ENCODE measurements around the gene ZNF511.
A peak's percentile ranks its signal among the peaks of the same experiment; 100 is the strongest.

Gene ZNF511

GRCh38 chr10:133292919-133293809 is 15.6 kb upstream of the ZNF511 start:
- no peak overlapping the region for H3K4me3 ChIP-seq (ENCODE audit: low read depth, low read length)

GRCh38 chr10:133293810-133294119 is 14.9 kb upstream of the ZNF511 start:
- no peak overlapping the region for H3K4me3 ChIP-seq (ENCODE audit: low read depth, low read length)

- H3K4me3 ChIP-seq (ENCODE audit: low read depth, low read length): no peak overlapping the region
Measured at GRCh38 chr10:133294189-133294588, 14.5 kb upstream of the ZNF511 start.

- no peak overlapping the region for H3K4me3 ChIP-seq (ENCODE audit: low read depth, low read length)
Measured at GRCh38 chr10:133295426-133296320, 13.0 kb upstream of the ZNF511 start.

GRCh38 chr10:133297504-133297903 is 11.2 kb upstream of the ZNF511 start:
- H3K4me3 ChIP-seq (ENCODE audit: low read depth, low read length): no peak overlapping the region

GRCh38 chr10:133298466-133298865 is 10.2 kb upstream of the ZNF511 start:
- H3K4me3 ChIP-seq (ENCODE audit: low read depth, low read length): no peak overlapping the region

GRCh38 chr10:133299224-133299623 is 9.5 kb upstream of the ZNF511 start:
- H3K4me3 ChIP-seq (ENCODE audit: low read depth, low read length): no peak overlapping the region

- no peak overlapping the region for H3K4me3 ChIP-seq (ENCODE audit: low read depth, low read length)
Measured at GRCh38 chr10:133299738-133300137, 9.0 kb upstream of the ZNF511 start.

GRCh38 chr10:133302230-133302629 is 6.5 kb upstream of the ZNF511 start:
- H3K4me3 ChIP-seq (ENCODE audit: low read depth, low read length): no peak overlapping the region

GRCh38 chr10:133303206-133303605 is 5.5 kb upstream of the ZNF511 start:
- no peak overlapping the region for H3K4me3 ChIP-seq (ENCODE audit: low read depth, low read length)

GRCh38 chr10:133306097-133306476 is 2.6 kb upstream of the ZNF511 start:
- no peak overlapping the region for H3K4me3 ChIP-seq (ENCODE audit: low read depth, low read length)

- H3K4me3 ChIP-seq (ENCODE audit: low read depth, low read length): no peak overlapping the region
Measured at GRCh38 chr10:133306941-133307379, 1.8 kb upstream of the ZNF511 start.

GRCh38 chr10:133307776-133308420 is 816 bp upstream of the ZNF511 start:
- H3K4me3 ChIP-seq (ENCODE audit: low read depth, low read length): peak overlapping the region; percentile 69

GRCh38 chr10:133309100-133309719 is 496 bp downstream of the ZNF511 start:
- peak overlapping the region; percentile 69 for H3K4me3 ChIP-seq (ENCODE audit: low read depth, low read length)

GRCh38 chr10:133309720-133310398 is 1.1 kb downstream of the ZNF511 start:
- H3K4me3 ChIP-seq (ENCODE audit: low read depth, low read length): no peak overlapping the region

- no peak overlapping the region for H3K4me3 ChIP-seq (ENCODE audit: low read depth, low read length)
Measured at GRCh38 chr10:133310399-133310755, 1.7 kb downstream of the ZNF511 start.

- H3K4me3 ChIP-seq (ENCODE audit: low read depth, low read length): no peak overlapping the region
Measured at GRCh38 chr10:133310789-133311188, 2.1 kb downstream of the ZNF511 start.

GRCh38 chr10:133311570-133311969 is 2.9 kb downstream of the ZNF511 start:
- H3K4me3 ChIP-seq (ENCODE audit: low read depth, low read length): no peak overlapping the region

- no peak overlapping the region for H3K4me3 ChIP-seq (ENCODE audit: low read depth, low read length)
Measured at GRCh38 chr10:133312016-133312768, 3.5 kb downstream of the ZNF511 start.

- no peak overlapping the region for H3K4me3 ChIP-seq (ENCODE audit: low read depth, low read length)
Measured at GRCh38 chr10:133312769-133313145, 4.0 kb downstream of the ZNF511 start.

Measured in iPS-11a (cell line).